C4-2B (cell line): Measurements from ENCODE around the gene RAB3IL1.

ENCODE experiments used
- H3K27ac ChIP-seq: fragments of 450-650 bp; 2 replicates; pipeline ENCODE4 v1.5.1; 2017
- CTCF ChIP-seq: fragments of 450-650 bp; conservative IDR thresholded peaks from 2 replicates; pipeline ENCODE4 v1.5.1; 2017; ENCODE audit warnings: mild to moderate bottlenecking
- ZFX ChIP-seq: fragments of 450-650 bp; IDR thresholded peaks from 2 replicates; pipeline ENCODE4 v1.6.1; 2017

Gene RAB3IL1

GRCh38 chr11:61866958-61867343 lies 50.4 kb downstream of the RAB3IL1 start:
- no peak overlapping the region for H3K27ac ChIP-seq
- no peak for TF ChIP-seq ZFX
- TF ChIP-seq CTCF = no peak

- TF ChIP-seq CTCF = no peak
- TF ChIP-seq ZFX = no peak
- no peak overlapping the region for H3K27ac ChIP-seq
Observed at GRCh38 chr11:61866231-61866957, 51.0 kb downstream of the RAB3IL1 start.

- TF ChIP-seq ZFX = no peak
- no peak for TF ChIP-seq CTCF
- H3K27ac ChIP-seq = no peak overlapping the region
Observed at GRCh38 chr11:61864814-61865775, 52.3 kb downstream of the RAB3IL1 start.

- TF ChIP-seq ZFX (no peak), CTCF (no peak)
- no peak overlapping the region for H3K27ac ChIP-seq
Observed at GRCh38 chr11:61863548-61864081, 53.8 kb downstream of the RAB3IL1 start.

GRCh38 chr11:61862714-61863547 lies 54.4 kb downstream of the RAB3IL1 start:
- no peak overlapping the region for H3K27ac ChIP-seq
- no peak for TF ChIP-seq CTCF

GRCh38 chr11:61861634-61862033 lies 55.7 kb downstream of the RAB3IL1 start:
- TF ChIP-seq CTCF (no peak), ZFX (no peak)
- H3K27ac ChIP-seq = no peak overlapping the region
